HepG2 (cell line): ENCODE measurements around the gene SLC4A8. TPM values are rescaled to one million over a fixed set of nuclear protein-coding genes. Genes with fewer than 3 reads are reported as not detected.

Experiments used
- ATAC-seq: fragments of 200-7000 bp; cut with Tn5 transposase; 3 replicates; pipeline ENCODE4 v1.9.1; 2020; ENCODE audit warnings: mild to moderate bottlenecking, moderate library complexity
- BruUV-seq: library from RNA; stranded (reverse); fragments of 400-500 nt; replicated peaks from 2 replicates; lab custom pipeline; 2021; lab: Mats Ljungman, UMichigan
- CTCF ChIA-PET: fragments of 300-600 bp; formaldehyde crosslinking; extraction: SDS; loops from one replicate; lab custom pipeline; 2021; ENCODE audit warnings: low total read pairs, inconsistent platforms, low intra/inter-chr PET ratio; lab: Yijun Ruan, JAX
- POLR2A ChIA-PET: fragments of 350-600 bp; sonication (Branson Sonifier 250); formaldehyde crosslinking; loops from one replicate; lab custom pipeline; 2020; ENCODE audit warnings: antibody characterized with exemption, inconsistent platforms; lab: Yijun Ruan, JAX
- DNase-seq: peaks from one replicate; pipeline ENCODE4 v3.0.0-alpha.2; 2015; ENCODE audit warnings: low spot score
- FAIRE-seq: peaks from 3 replicates; lab custom pipeline; 2011; peaks lifted over from hg19 to GRCh38; lab: Jason Lieb, UNC
- H2AFZ ChIP-seq: one replicate; pipeline ENCODE4 v1.6.1; 2011; ENCODE audit warnings: low read length, inconsistent platforms
- H3K27ac ChIP-seq: fragments of 300-600 bp; 3 replicates; pipeline ENCODE4 v1.8.0; 2011; ENCODE audit warnings: mixed run types, mild to moderate bottlenecking, mixed read lengths, low read length, inconsistent platforms; ENCODE audit not compliant: insufficient read depth; ENCODE audit errors: extremely low read length
- H3K27me3 ChIP-seq, 2 experiments: fragments of 200-600 bp in 1 of 2; 2 replicates in 1 of 2; 3 replicates in 1 of 2; pipeline versions ENCODE4 v1.6.0 to v1.8.0; 2011; ENCODE audit warnings: low read length in 2 of 2, mild to moderate bottlenecking in 2 of 2, moderate library complexity in 2 of 2, inconsistent platforms in 1 of 2; ENCODE audit not compliant: insufficient read depth in 2 of 2, control insufficient read depth in 1 of 2
- H3K36me3 ChIP-seq, 2 experiments: fragments of 200-600 bp in 1 of 2; replicated peaks in 1 of 2; 2 replicates in 1 of 2; 3 replicates in 1 of 2; pipeline versions ENCODE4 v1.5.1 to v1.8.0; 2011; ENCODE audit warnings: low read length in 2 of 2, inconsistent platforms in 1 of 2; ENCODE audit not compliant: insufficient read depth in 2 of 2, control insufficient read depth in 1 of 2
- H3K4me1 ChIP-seq: 2 replicates; pipeline ENCODE4 v1.5.1; 2012; ENCODE audit warnings: low read length, inconsistent platforms; ENCODE audit not compliant: insufficient read depth
- H3K4me2 ChIP-seq: 2 replicates; pipeline ENCODE4 v1.6.0; 2011; ENCODE audit warnings: low read depth, low read length, inconsistent platforms
- H3K4me3 ChIP-seq, 3 experiments: fragments of 200-600 bp in 1 of 3; sonication (generic), shearing (Covaris generic) in 1 of 3; replicated peaks in 1 of 3; 2 replicates each; pipeline ENCODE4 v1.5.1; 2011 to 2016; ENCODE audit warnings: low read length in 3 of 3, inconsistent platforms in 2 of 3, low read depth in 2 of 3, mild to moderate bottlenecking in 2 of 3, control low read depth in 1 of 3, mixed read lengths in 1 of 3; ENCODE audit not compliant: insufficient read depth in 1 of 3
- H3K79me2 ChIP-seq: one replicate; pipeline ENCODE4 v1.6.1; 2011; ENCODE audit warnings: low read length, inconsistent platforms; ENCODE audit not compliant: insufficient read depth
- H3K9ac ChIP-seq: 2 replicates; pipeline ENCODE4 v1.6.0; 2011; ENCODE audit warnings: mild to moderate bottlenecking, low read depth, low read length, inconsistent platforms; ENCODE audit not compliant: insufficient read depth
- H3K9me3 ChIP-seq: 2 replicates; pipeline ENCODE4 v1.5.1; 2012; ENCODE audit warnings: mild to moderate bottlenecking, low read length
- H4K20me1 ChIP-seq: 2 replicates; pipeline ENCODE4 v1.6.0; 2011; ENCODE audit warnings: inconsistent platforms, mild to moderate bottlenecking, low read length, moderate library complexity; ENCODE audit not compliant: insufficient read depth
- BORCS8-MEF2B ChIP-seq: sonication (generic); formaldehyde crosslinking; IDR thresholded peaks from 2 replicates; pipeline ENCODE4 v1.8.0; 2022; ENCODE audit warnings: mild to moderate bottlenecking, missing genetic modification reagents
- BRF2 ChIP-seq: sonication (generic); formaldehyde crosslinking; IDR thresholded peaks from 2 replicates; pipeline ENCODE4 v1.8.1; 2022; ENCODE audit warnings: mild to moderate bottlenecking, missing genetic modification reagents
- KAT7 ChIP-seq: IDR thresholded peaks from 2 replicates; pipeline ENCODE4 v1.6.1; 2018; ENCODE audit warnings: borderline replicate concordance, missing compliant biosample characterization
- KAT8 ChIP-seq: IDR thresholded peaks from 2 replicates; pipeline ENCODE4 v1.6.1; 2016; ENCODE audit warnings: missing genetic modification reagents, missing compliant biosample characterization
- KDM5B ChIP-seq: sonication (generic); formaldehyde crosslinking; IDR thresholded peaks from 2 replicates; pipeline ENCODE4 v1.4.0; 2020; ENCODE audit warnings: missing genetic modification reagents, mild to moderate bottlenecking, borderline replicate concordance
- MED8 ChIP-seq: sonication (generic); formaldehyde crosslinking; IDR thresholded peaks from 2 replicates; pipeline ENCODE4 v1.8.1; 2023; ENCODE audit warnings: mild to moderate bottlenecking, missing genetic modification reagents; ENCODE audit not compliant: insufficient replicate concordance
- NR2F6 ChIP-seq, 2 experiments: IDR thresholded peaks; 2 replicates each; pipeline ENCODE4 v1.6.1; 2016; ENCODE audit warnings: antibody characterized with exemption in 1 of 2, mild to moderate bottlenecking in 1 of 2
- SMARCC2 ChIP-seq: fragments of 450-650 bp; IDR thresholded peaks from 2 replicates; pipeline ENCODE4 v1.6.1; 2017; ENCODE audit warnings: antibody characterized with exemption, mild to moderate bottlenecking
- ZFP1 ChIP-seq: IDR thresholded peaks from 2 replicates; pipeline ENCODE4 v1.6.1; 2016
- ZNF263 ChIP-seq: sonication (generic); formaldehyde crosslinking; IDR thresholded peaks from 2 replicates; pipeline ENCODE4 v1.4.0; 2020; ENCODE audit warnings: missing genetic modification reagents
- ZNF501 ChIP-seq: sonication (generic); formaldehyde crosslinking; IDR thresholded peaks from 2 replicates; pipeline ENCODE4 v1.5.1; 2020; ENCODE audit warnings: mild to moderate bottlenecking, moderate library complexity, missing genetic modification reagents
- ZNF609 ChIP-seq: sonication (generic); formaldehyde crosslinking; IDR thresholded peaks from 2 replicates; pipeline ENCODE4 v1.4.0; 2020; ENCODE audit warnings: mild to moderate bottlenecking, missing genetic modification reagents, borderline replicate concordance
- ZNF788 ChIP-seq: sonication (generic); formaldehyde crosslinking; IDR thresholded peaks from 2 replicates; pipeline ENCODE4 v1.5.0; 2020; ENCODE audit warnings: mild to moderate bottlenecking, missing genetic modification reagents, borderline replicate concordance
- WGBS: methylation state at CpG from one replicate; pipeline ENCODE4 v1.1.6; 2017; ENCODE audit warnings: low lambda C conversion rate; 5-methylcytosine and 5-hydroxymethylcytosine counted together
- in situ Hi-C: cut with HindIII; loops from 2 replicates; pipeline ENCODE4 v1.10.0; 2017; ENCODE audit warnings: low pct_unique_long_range_greater_than_20kb; ENCODE audit not compliant: extremely low pct_ligation_motif_present
- intact Hi-C: fragments of 100-400 bp; cut with micrococcal nuclease; formaldehyde crosslinking; loops from one replicate; pipeline ENCODE4 v1.10.0; 2022; ENCODE audit not compliant: unreplicated experiment
- polyA plus RNA-seq, 8 experiments: library from polyadenylated mRNA; depleted of rRNA in 3 of 8; stranded (reverse) in 7 of 8; unstranded in 1 of 8; fragments of >200 nt; fragmentation: Illumina TruSeq in 4 of 8; extraction: Trizol in 4 of 8; gene quantifications; 2 replicates each; pipeline versions ENCODE4 v1.2.1 to v1.2.3, GENCODE V29; 2011 to 2016; ENCODE audit warnings: low read depth in 4 of 8, missing spikeins in 1 of 8, mixed read lengths in 1 of 8; ENCODE audit not compliant: insufficient read depth in 1 of 8
- total RNA-seq, 5 experiments: library from RNA; depleted of rRNA; stranded (reverse); fragments of >200 nt; fragmentation: Illumina TruSeq; extraction: Trizol; gene quantifications; 2 replicates each; pipeline ENCODE4 v1.2.3, GENCODE V29; 2016; ENCODE audit warnings: low read depth in 1 of 5
- TF ChIP-seq, protein P1 (sequence below): sonication (generic); formaldehyde crosslinking; IDR thresholded peaks from 2 replicates; pipeline ENCODE4 v1.4.0; 2020; ENCODE audit warnings: missing genetic modification reagents, borderline replicate concordance
- TF ChIP-seq, protein P2 (sequence below): sonication (generic); formaldehyde crosslinking; IDR thresholded peaks from 2 replicates; pipeline ENCODE4 v1.5.0; 2020; ENCODE audit warnings: missing genetic modification reagents, mild to moderate bottlenecking, borderline replicate concordance

SLC4A8 gene
- total and polyA plus RNA-seq, 2 of the 13 experiments (the other 11 are each of a cell fraction or from before 2014, with no cell fraction given) = under 0.01 to 0.07 TPM

- FAIRE-seq = no peak
- POLR2A ChIA-PET = no interaction called here
- no peak overlapping the region for H2AFZ ChIP-seq
- H3K36me3 ChIP-seq = no peaks in the 10 kb centered on the region
- no peak overlapping the region for H3K27ac ChIP-seq
- H3K4me1 ChIP-seq = peaks cover 13% of the 10 kb centered on the region
- DNase-seq = no peak
- no peak overlapping the region for H3K4me2 ChIP-seq
- no peaks in the 10 kb centered on the region for H3K27me3 ChIP-seq
- intact Hi-C loops (no loop called here), in situ Hi-C loops (no loop called here)
- CTCF ChIA-PET = no interaction called here
- H4K20me1 ChIP-seq = no peaks in the 10 kb centered on the region
- H3K4me3 ChIP-seq = no peak overlapping the region
- ATAC-seq = no peak
- no peak overlapping the region for H3K9ac ChIP-seq
- H3K79me2 ChIP-seq = no peaks in the 10 kb centered on the region
- BruUV-seq = no TSS peak
- no peaks in the 10 kb centered on the region for H3K9me3 ChIP-seq
- 45% methylated on average over 1 of the region's 1 CpG for WGBS
- TF ChIP-seq ZNF609 (no peak), BORCS8-MEF2B (CRISPR knock-in tag) (no peak), ZNF263 (no peak), KAT8 (no peak), SMARCC2 (no peak), ZFP1 (CRISPR knock-in tag) (no peak), MED8 (CRISPR knock-in tag) (no peak), BRF2 (no peak), ZNF501 (CRISPR knock-in tag) (no peak), KDM5B (CRISPR knock-in tag) (no peak), NR2F6 (IDR thresholded peaks at IDR 0.05) (no peak), NR2F6 (CRISPR knock-in tag; IDR thresholded peaks at IDR 0.05) (no peak), ZNF788 (CRISPR knock-in tag) (no peak), KAT7 (CRISPR knock-in tag) (no peak)
- TF ChIP-seq, protein P1, sequence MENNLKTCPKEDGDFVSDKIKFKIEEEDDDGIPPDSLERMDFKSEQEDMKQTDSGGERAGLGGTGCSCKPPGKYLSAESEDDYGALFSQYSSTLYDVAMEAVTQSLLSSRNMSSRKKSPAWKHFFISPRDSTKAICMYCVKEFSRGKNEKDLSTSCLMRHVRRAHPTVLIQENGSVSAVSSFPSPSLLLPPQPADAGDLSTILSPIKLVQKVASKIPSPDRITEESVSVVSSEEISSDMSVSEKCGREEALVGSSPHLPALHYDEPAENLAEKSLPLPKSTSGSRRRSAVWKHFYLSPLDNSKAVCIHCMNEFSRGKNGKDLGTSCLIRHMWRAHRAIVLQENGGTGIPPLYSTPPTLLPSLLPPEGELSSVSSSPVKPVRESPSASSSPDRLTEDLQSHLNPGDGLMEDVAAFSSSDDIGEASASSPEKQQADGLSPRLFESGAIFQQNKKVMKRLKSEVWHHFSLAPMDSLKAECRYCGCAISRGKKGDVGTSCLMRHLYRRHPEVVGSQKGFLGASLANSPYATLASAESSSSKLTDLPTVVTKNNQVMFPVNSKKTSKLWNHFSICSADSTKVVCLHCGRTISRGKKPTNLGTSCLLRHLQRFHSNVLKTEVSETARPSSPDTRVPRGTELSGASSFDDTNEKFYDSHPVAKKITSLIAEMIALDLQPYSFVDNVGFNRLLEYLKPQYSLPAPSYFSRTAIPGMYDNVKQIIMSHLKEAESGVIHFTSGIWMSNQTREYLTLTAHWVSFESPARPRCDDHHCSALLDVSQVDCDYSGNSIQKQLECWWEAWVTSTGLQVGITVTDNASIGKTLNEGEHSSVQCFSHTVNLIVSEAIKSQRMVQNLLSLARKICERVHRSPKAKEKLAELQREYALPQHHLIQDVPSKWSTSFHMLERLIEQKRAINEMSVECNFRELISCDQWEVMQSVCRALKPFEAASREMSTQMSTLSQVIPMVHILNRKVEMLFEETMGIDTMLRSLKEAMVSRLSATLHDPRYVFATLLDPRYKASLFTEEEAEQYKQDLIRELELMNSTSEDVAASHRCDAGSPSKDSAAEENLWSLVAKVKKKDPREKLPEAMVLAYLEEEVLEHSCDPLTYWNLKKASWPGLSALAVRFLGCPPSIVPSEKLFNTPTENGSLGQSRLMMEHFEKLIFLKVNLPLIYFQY (CRISPR knock-in tag) = no peak
- TF ChIP-seq, protein P2, sequence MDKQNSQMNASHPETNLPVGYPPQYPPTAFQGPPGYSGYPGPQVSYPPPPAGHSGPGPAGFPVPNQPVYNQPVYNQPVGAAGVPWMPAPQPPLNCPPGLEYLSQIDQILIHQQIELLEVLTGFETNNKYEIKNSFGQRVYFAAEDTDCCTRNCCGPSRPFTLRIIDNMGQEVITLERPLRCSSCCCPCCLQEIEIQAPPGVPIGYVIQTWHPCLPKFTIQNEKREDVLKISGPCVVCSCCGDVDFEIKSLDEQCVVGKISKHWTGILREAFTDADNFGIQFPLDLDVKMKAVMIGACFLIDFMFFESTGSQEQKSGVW (CRISPR knock-in tag) = no peak
Measured at GRCh38 chr12:51475543-51475942, 50.9 kb downstream of the SLC4A8 start.
